Suppressor macrophage treated with lipopolysaccharide for 1 hour (primary cell): ENCODE measurements around the gene GARIN1A.
"Not testable (repeated sequence)": the region's sequence is repeated elsewhere in the genome, so short reads cannot be mapped to it uniquely, and the experiment has no call there.

Source experiments
- DNase-seq, 3 donors: peaks; one replicate each; pipeline ENCODE4 v3.0.0-alpha.2; 2020 to 2022

GARIN1A gene

DNA sequence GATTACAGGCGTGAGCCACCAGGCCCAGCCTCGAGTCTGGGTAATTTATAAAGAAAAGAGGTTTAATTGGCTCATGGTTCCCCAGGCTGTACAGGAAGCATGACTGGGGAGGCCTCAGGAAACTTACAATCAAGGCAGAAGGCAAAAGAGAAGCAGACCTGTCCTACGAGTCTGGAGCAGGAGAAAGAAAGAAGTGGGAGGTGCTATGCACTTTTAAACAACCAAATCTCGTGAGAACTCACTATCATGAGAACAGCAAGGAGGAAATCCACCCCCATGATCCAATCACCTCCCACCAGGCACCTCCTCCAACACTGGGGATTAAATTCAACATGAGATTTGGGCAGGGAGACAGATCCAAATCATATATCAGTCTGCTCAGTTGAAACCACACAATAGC lies 11.6 kb downstream of the GARIN1A start:
- not testable (repeated sequence) for DNase-seq

DNA sequence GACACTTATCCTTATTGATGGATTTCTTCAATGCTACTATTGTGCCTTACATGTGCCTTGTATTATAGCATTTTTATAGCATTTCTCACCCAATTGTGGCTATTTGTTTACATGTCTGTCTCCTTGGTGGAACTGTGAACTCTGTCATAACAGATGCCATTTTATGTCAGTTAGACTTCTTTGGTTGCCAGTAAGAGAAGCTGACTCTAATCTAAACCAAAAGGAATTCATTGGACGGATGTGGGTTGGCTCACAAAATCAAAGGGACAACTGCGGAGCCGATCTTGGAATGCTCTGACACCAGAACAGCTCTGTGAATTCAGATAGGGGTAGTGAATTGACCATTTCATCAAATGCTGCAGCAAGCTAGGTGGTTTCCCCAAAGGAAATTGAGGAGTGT lies 15.0 kb downstream of the GARIN1A start:
- no peak for DNase-seq

DNA sequence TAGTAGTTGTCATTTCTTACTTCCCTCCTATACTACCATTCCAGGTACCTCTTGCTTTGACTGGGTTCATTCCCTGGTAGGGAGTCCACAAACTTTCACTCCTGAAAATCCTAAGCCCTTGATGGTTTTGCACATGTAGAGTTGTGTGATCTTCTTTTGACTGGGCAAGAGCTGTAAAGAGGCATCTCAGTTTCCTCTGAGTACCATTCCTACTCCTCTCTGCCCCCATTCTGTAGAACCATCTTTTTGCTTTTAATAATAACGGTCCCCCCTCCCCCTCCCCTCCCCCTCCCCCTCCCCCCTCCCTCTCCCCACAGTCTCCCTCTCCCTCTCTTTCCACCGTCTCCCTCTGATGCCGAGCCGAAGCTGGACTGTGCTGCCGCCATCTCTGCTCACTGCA lies 16.4 kb downstream of the GARIN1A start:
- no peak for DNase-seq

DNA sequence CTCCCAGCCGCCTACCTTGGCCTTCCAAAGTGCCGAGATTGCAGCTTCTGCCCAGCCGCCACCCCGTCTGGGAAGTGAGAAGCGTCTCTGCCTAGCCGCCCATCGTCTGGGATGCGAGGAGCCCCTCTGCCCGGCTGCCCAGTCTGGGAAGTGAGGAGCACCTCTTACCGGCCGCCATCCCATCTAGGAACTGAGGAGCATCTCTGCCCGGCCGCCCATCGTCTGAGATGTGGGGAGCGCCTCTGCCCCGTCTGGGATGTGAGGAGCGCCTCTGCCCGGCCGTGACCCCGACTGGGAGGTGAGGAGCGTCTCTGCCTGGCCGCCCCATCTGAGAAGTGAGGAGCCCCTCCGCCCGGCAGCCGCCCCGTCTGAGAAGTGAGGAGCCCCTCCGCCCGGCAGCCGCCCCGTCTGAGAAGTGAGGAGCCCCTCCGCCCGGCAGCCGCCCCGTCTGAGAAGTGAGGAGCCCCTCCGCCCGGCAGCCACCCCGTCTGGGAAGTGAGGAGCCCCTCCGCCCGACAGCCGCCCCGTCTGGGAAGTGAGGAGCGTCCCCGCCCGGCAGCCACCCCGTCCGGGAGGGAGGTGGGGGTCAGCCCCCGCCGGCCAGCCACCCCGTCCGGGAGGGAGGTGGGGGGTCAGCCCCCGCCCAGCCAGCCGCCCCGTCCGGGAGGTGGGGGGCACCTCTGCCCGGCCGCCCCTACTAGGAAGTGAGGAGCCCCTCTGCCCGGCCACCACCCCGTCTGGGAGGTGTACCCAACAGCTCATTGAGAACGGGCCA lies 17.3 kb downstream of the GARIN1A start:
- not testable (repeated sequence) for DNase-seq

DNA sequence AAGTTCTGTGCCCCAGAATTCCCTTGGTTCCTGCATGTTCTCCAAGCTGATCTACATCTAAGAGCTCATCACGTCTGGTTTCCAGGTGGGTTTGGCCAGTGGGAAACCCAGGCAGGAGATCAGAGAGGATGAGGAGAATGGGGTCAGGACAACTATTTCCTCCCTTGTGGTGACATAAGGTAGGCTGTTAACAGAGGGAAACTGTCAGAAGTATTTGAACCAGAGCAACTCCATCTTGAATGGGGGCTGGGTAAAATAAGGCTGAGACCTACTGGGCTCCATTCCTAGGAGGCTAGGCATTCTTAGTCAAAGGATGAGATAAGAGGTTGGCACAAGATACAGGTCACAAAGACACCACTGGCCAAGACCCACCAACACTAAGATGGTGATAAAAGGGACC lies 19.1 kb downstream of the GARIN1A start:
- DNase-seq = no peak

DNA sequence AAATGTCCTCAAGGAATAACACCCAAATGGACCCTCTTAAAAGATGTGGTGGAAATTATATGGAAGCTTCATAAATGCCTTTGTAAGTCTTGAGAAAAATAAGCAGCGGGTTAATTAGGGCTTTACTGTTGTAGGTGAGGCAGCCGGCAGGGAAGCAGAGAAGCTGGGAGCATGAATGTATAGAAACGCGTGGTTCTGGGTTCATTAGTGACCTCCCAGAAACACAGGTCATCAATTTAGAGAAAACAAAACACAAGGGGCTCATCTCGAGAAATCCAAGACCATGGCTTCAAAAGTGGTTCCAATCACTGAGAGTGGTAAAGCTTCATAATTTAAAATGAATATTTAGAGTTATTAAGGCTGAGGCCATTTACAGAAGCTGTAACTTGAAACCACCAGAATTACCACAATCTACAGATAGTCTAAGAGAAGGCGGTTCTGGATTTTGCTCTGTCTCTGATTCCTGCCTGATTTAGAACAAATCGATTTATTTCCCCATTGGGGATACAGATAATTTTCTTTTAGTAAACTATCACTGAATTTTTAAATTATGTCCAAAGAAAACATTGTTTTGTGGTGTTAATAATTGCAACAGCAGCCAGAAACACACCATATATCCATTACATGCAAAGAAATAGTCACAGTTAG lies 20.7 kb downstream of the GARIN1A start:
- no peak for DNase-seq

DNA sequence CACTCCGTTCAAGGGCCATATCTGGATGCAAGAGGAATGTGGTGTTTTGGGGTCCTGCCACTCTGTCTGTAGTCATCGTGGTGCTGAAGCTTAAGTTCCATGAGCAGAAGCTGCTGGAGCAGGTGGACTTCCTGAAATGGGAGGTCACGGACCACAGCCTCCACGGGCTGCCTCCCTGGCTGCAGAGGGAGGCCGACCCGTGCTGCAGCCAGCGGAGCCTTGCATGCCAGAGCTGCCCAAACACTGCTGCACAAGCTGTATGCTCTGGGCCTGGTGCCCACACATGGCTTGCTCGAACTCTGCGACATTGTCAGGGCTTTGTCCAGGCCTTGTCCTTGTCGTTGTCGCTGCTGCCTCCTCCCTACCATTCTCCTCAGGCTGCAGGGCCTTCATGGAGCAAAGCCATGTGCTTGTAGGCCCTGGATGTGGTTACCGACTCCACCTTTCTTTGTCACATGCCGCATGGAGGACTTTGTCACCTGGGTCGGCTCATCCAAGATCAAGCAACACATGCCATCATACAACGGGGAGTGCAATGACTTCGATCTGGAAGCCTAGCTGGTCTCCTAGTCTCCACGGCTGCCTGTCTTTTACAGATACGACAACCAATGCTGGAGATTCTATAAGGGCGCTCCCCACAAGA lies 21.4 kb downstream of the GARIN1A start:
- no peak for DNase-seq

DNA sequence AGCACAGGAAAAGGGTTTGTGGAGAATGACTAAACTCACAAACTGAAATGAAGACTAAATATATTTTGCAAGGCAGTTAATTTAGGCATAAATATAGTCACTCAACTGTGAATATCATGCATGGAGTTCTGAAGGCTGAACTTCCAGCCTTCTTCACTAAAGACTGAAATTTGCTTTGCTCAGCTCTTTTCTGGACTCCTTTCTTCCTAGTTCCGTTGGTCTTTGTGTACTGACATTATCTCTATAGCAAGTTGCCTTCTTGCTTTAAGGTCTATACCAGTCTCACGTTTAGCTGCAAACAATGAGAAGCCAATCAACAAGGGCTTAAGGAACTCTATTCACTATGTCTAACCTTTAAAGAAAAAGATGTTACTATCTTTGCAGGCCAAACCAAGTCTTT lies 22.6 kb downstream of the GARIN1A start:
- no peak for DNase-seq

DNA sequence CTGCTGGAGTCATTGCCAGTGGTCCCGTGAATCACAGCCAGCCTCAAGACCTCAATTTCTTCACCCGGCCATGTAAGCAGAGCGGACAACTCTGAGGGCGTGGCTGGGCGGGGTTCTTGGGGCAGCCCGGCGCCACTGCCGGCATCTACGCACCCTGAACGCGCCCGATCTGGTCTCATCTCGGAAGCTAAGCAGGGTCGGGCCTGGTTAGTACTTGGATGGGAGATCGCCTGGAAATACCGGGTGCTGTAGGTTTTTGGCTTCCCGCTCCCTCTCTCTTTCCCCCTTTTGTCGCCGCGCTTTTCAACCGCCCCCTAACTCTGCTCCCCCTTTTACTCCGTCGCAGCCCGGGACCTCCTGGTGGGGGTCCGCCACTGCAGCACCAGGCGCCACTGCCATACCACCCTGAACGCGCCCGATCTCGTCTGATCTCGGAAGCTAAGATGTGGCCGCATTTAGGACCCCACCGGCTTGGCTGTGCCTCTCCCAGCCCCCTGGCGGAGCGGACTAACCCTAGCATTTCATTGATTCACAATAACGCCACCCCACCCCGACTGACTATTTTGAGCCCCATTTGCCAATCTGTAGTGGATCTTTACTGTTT lies 25.3 kb downstream of the GARIN1A start:
- DNase-seq = peak; percentile 84 to 90 (median 87)

DNA sequence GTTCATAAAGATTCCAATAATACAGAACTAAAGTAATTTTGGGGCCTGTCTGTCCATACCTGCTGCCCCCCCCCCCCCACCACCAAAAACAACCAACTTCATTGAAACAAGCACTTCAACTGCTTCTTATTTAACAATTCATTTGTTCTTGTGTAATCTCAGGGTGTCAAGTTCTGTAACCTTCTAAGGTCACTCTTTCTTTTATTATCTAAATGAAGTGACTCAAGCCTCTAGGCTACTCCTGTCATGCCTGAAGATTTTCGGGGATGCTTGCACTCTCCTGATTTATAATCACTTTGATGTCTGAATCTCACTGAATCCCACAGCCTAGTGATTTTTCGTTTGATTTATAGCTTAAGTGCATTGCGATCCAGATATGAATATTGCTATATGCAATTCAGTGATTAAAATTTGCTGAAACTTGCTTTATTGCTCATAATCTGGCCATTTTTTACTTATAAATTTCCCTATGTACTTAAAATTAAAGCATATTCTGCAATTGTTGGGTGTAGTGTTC lies 27.2 kb downstream of the GARIN1A start:
- DNase-seq = no peak

DNA sequence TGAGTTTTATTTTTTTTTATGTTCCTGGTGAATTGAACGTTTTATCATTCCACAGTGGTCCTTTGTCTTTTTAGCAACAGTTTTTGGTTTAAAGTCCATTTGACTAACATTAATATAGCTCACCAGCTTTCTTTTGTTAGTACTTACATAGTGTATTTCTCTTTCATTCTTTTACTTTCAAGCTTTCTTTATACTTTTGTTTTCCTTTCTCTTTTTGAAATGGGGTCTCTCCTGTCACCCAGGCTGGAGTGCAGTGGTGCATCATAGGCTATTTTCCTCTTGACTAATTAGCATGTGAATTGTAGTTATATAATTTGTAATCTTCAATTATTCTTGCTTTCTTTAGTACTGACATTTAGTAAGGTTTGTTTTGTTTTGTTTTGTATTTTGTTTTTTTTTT lies 27.8 kb downstream of the GARIN1A start:
- DNase-seq = no peak

DNA sequence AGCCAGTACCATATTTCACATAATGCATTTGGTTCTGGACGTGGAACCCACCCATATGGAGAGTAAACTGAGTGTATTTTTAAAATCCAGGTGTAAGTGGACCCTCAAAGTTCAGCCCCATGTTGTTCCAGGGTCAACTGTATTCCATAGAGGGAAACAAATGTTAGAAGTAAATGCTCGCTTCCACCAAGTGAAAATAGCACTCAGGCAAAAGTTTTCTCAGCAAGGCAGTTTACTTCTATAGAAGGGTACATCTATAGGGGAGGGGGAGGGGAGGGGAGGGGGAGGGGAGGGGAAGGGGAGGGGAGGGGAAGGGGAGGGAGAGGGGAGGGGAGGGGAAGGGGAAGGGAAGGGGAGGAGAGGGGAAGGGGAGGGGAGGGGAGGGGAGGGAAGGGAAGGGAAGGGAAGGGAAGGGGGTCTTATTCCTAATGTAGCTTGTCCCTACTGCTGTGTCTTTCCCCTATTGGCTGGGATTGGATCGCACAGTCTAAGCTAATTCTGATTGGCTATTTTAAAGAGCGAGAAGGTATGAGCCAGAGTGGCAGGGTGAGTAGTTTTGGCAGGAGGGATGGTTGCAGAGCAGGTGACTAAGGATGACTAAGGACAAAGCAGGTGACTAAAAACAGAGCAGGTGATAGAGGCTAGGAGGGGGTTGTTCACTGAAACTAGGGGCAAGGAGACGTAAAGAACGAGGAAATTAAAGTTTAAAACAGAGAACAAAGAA lies 29.1 kb downstream of the GARIN1A start:
- no peak for DNase-seq

DNA sequence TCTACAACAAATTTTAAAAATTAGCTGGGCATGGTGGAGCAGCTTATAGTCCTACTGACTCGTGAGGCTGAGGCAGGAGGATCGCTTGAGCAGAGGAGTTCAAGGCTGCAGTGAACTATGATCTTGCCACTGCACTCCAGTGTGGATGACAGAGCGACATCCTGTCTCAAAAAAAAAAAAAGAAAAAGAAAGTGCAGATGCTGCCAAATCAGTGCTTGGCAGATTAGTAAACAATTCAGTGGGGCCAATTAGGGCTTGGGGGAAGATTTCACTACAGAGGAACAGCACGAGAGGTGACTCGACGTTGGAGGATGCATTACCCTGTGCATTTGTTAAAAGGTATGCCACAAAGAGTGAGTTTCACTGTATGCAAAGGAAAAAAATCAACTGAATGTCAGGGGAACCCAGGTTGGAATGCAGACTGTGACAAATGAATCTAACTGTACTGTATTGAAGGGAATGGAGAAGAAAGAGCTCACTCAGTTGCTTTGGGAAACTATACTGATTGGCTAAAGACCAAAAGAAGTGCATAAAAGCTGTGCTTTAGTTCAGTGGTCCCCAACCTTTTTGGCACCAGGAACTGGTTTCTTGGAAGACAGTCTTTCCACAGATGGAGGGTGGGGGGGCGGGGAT lies 31.6 kb downstream of the GARIN1A start:
- no peak for DNase-seq

DNA sequence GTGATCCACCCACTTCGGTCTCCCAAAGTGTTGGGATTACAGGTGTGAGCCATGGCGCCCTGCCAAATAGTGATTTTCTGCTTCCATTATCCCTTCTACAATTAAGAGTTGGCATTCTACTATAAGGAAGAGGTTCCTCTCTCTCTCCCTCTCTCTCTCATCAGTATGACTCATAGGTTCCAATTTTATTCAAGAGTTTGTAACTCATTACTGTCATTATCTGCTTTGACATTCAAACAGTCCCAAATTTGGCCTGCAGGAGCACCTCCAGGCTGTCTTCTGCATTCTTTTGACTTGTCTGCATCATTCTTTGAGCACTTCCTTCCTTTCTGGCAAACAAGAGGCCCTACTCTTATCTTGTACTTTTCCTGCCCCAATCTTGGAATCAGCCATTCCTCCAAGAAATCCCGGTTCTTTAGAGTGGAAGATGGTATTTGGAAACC lies 33.8 kb downstream of the GARIN1A start:
- peak; percentile 7 to 43 (median 40) for DNase-seq

DNA sequence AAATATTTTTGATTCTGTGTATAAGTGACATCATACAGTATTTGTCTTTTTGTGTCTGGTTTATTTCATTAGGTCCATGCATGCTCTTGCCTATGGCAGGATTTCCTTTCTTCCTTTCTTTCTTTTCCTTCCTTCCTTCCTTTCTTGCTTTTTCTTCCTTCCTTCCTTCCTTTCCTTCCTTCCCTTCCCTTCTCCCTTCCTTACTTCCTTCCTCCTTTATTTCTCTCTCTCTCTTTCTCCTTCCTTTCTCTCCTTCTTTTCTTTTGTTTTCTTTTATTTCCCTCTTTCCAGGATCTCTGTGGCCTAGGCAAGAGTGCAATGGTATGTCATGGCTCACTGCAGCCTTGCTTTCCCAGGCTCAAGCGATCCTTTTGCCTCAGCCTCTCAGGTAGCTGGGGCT lies 35.7 kb downstream of the GARIN1A start:
- no peak for DNase-seq

DNA sequence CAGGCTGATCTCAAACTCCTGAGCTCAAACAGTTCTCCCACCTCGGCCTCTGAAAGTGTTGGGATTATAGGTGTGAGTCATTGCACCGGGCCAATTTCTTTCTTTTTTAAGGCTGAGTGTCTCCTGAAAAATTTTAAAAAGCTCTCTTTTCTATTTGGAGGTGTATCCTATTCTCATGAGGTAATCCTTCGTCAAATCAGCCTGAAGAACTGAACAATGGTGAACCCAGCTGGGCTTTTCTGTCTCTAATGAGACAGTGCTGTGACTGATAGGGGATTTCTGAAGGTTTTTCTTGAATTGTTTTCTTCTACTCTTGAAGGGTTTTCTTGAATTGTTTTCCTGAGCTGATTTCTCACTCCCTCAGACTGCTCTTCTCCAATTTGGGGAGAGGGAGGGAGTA lies 36.1 kb downstream of the GARIN1A start:
- DNase-seq = peak in 2 of 3 donors; percentile 32 to 50

DNA sequence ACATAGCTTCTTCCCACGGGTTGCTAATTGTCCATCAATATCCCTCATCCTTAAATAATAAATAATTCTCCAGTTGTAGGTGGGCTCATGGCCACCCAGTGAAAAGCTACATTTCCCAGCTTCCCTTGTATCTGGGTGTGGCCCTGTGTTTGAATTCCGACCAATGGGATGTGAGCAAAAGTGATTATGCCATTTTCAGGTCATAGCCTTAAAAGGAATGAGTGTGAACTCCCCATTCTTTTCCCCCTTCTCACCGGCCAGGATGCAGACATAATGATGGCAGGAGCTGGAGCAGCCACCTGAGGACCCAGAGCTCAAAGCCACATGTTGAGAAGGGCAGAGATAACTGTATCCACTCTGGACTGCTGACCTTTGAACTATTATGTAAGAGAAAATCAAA lies 36.7 kb downstream of the GARIN1A start:
- no peak for DNase-seq

DNA sequence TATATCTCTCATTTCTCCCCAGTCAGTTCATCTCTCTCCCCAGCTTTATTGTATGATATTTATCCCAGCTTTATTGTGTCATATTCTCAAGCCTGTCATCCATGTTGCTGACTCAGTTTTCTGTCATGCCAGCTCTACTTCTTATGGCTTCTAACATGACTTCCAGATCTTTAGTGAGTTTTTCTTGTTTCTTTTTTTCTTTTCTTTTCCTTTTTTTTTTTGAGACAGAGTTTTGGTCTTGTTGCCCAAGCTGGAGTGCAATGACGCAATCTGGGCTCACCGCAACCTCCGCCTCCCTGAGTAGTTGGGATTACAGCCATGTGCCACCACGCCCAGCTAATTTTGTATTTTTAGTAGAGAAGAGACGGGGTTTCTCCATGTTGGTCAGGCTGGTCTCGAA lies 38.4 kb downstream of the GARIN1A start:
- DNase-seq = peak; percentile 57 to 70 (median 57)

DNA sequence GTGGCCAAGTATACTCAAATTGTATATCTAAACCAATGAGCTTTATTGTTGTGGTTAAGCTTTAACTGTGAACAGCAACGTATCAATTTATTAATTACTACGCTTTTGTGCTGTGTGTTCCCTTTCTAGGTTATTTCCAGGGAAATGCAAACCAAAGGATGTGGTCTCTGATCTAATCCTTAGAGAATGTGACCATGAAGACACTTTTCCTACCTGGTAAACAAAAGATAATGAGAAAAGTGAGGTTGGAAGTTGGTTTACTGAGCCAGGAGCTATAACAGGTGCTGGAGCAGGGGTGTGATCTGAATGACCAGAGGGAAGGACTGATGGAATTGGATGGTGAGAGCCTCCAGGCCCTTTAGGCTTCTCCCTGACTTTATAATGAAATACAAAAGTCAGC lies 41.7 kb downstream of the GARIN1A start:
- DNase-seq = no peak

DNA sequence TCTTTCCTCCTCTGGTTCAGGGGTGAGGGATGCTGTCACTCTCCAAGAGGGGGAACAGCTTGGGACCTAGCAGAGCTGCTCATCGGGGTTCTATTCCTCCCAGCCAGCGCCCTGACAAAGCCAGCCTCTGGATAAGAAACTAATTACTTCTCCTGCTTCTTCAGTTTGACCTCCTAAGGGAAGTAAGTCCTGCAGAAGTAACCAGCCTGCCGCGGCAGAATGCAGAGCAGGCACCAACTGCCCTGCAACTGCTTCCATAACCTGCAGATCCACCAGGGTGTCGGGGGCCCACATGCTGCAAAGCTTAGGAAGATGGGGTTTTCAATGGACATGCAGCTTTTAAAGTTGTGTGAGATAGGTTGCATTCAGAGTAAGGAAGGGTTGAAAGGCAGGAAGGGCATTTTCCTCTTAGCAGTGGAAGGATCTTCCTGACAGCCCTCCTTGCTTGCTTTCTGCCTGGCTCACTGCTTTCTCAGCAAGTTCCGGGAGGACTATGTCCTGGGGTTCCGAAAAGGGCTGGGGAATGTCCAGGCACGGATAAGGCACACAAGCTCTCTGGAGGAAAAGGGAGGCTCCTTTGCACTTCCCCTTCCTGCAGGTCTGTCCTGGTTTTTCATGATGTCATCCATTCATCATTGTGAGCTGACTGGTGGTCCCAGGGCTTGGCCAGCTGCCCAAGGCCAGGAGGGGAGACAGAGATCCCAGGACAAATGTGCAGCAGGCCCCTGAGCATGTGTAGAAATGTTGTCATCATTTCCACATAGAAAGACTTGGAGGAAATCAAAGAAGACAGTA lies 42.8 kb downstream of the GARIN1A start:
- DNase-seq = peak; percentile 24 to 38 (median 27)

DNA sequence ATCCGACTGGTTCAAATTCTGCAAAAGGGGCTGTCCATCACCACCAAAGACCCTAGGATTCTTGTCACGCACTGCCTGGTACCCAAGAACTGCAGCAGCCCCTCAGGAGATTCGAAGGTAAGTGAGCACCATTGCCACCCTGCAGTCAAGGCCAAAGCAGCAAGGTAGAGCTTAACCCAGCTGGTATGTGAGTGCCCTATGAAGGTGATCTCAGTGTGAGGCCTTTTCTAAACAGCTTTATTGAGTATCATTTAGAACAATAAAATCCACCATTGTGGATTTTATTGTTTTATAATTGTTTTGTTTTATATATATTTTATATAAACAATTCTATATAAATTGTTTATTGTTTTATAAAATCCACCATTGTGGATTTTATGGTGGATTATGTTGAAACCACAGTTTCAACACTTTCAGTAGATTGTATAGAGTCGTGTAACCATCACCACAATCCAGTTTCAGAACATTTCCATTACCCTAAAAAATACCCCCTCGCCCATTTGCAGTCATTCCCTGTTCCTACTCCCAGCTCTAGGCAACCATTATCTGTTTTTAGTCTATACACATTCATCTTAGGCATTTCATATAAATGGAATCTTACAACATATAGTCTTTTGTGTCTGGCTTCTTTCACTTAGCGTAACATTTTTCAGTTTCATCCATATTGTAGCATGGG lies 47.0 kb downstream of the GARIN1A start:
- DNase-seq = no peak
